ENCODE measurements around the gene SPG21. TPM values are rescaled to one million over a fixed set of nuclear protein-coding genes. Genes with fewer than 3 reads are reported as not detected.
"Not testable (repeated sequence)": the region's sequence is repeated elsewhere in the genome, so short reads cannot be mapped to it uniquely, and the experiment has no call there.

Gene SPG21
- total RNA-seq, 1 experiment from 2014 or later = 111 TPM

- Histone ChIP-seq H3K4me2 (ENCODE audit: low read depth, low read length, poor library complexity, severe bottlenecking) (peak overlapping the region; percentile 88), H3K36me3 (ENCODE audit: insufficient read depth, low read length) (peaks cover 13% of the 10 kb centered on the region; the same call in 1 of the 2 replicates), H3K4me1 (ENCODE audit: low read length) (peaks cover 20% of the 10 kb centered on the region), H3K79me2 (ENCODE audit: low read length) (peaks cover 27% of the 10 kb centered on the region), H3K27me3 (ENCODE audit: low read length) (no peaks in the 10 kb centered on the region), H4K20me1 (ENCODE audit: insufficient read depth, low read depth, low read length) (no peaks in the 10 kb centered on the region; the same call in 1 of the 2 replicates), H3K9me2 (replicated peaks; ENCODE audit: insufficient read depth, low read length) (no peaks in the 10 kb centered on the region), H2AFZ (ENCODE audit: low read length) (no peak overlapping the region), H3K9ac (ENCODE audit: low read length) (no peak overlapping the region), H3K4me3 (ENCODE audit: low read length) (peak overlapping the region; percentile 100; the same call in 1 of the 2 replicates), H3K9me3 (ENCODE audit: low read length) (no peaks in the 10 kb centered on the region), H3K27ac (ENCODE audit: low read length) (no peak overlapping the region)
- no peak for DNase-seq
These were observed 40.1 kb upstream of the SPG21 start for GRCh38 chr15:65029736-65030208.

- Histone ChIP-seq H3K9me3 (ENCODE audit: low read length) (no peaks in the 10 kb centered on the region), H3K9me2 (replicated peaks; ENCODE audit: insufficient read depth, low read length) (no peaks in the 10 kb centered on the region), H3K4me3 (ENCODE audit: low read length) (peak within 1 kb of the TSS; percentile 100), H3K4me1 (ENCODE audit: low read length) (peaks cover 20% of the 10 kb centered on the region), H4K20me1 (ENCODE audit: insufficient read depth, low read depth, low read length) (no peaks in the 10 kb centered on the region; the same call in 1 of the 2 replicates), H3K4me2 (ENCODE audit: low read depth, low read length, poor library complexity, severe bottlenecking) (peak within 1 kb of the TSS; percentile 88), H3K27me3 (ENCODE audit: low read length) (no peaks in the 10 kb centered on the region), H2AFZ (ENCODE audit: low read length) (peak within 1 kb of the TSS; percentile 48; the same call in 1 of the 2 replicates), H3K9ac (ENCODE audit: low read length) (peak within 1 kb of the TSS; percentile 97), H3K79me2 (ENCODE audit: low read length) (peaks cover 27% of the 10 kb centered on the region), H3K36me3 (ENCODE audit: insufficient read depth, low read length) (peaks cover 13% of the 10 kb centered on the region; the same call in 1 of the 2 replicates), H3K27ac (ENCODE audit: low read length) (peak within 1 kb of the TSS; percentile 29; the same call in 1 of the 2 replicates)
- peak; percentile 95 for DNase-seq
These were observed 39.4 kb upstream of the SPG21 start, which contains the start of gene MTFMT for GRCh38 chr15:65028921-65029735. Gene MTFMT, minus strand, starts transcription at chr15:65029639. Its CDS starts 26 bp downstream, at chr15:65029613.

- DNase-seq = peak; percentile 61
These were observed 38.6 kb upstream of the SPG21 start for GRCh38 chr15:65028338-65028737.

GRCh38 chr15:65027593-65027992, 37.9 kb upstream of the SPG21 start:
- peak overlapping the region; percentile 1; the same call in 1 of the 2 replicates for H3K27ac ChIP-seq (ENCODE audit: low read length)
- no peaks in the 10 kb centered on the region for H3K27me3 ChIP-seq (ENCODE audit: low read length)
- peaks cover 19% of the 10 kb centered on the region for H3K36me3 ChIP-seq (ENCODE audit: insufficient read depth, low read length)
- DNase-seq = no peak
- H2AFZ ChIP-seq (ENCODE audit: low read length) = no peak overlapping the region
- H3K79me2 ChIP-seq (ENCODE audit: low read length) = peaks cover 27% of the 10 kb centered on the region
- peaks cover 11% of the 10 kb centered on the region for H3K4me1 ChIP-seq (ENCODE audit: low read length)
- no peaks in the 10 kb centered on the region; the same call in 1 of the 2 replicates for H4K20me1 ChIP-seq (ENCODE audit: insufficient read depth, low read depth, low read length)
- peak overlapping the region; percentile 100 for H3K4me3 ChIP-seq (ENCODE audit: low read length)
- H3K4me2 ChIP-seq (ENCODE audit: low read depth, low read length, poor library complexity, severe bottlenecking) = peak overlapping the region; percentile 88
- H3K9me2 ChIP-seq (replicated peaks; ENCODE audit: insufficient read depth, low read length) = no peaks in the 10 kb centered on the region
- H3K9me3 ChIP-seq (ENCODE audit: low read length) = no peaks in the 10 kb centered on the region
- H3K9ac ChIP-seq (ENCODE audit: low read length) = peak overlapping the region; percentile 97

More at GRCh38 chr15:65028338-65028737, 38.6 kb upstream of the SPG21 start:
- Histone ChIP-seq H2AFZ (ENCODE audit: low read length) (no peak overlapping the region), H3K9me2 (replicated peaks; ENCODE audit: insufficient read depth, low read length) (no peaks in the 10 kb centered on the region), H3K4me3 (ENCODE audit: low read length) (peak overlapping the region; percentile 100), H3K9me3 (ENCODE audit: low read length) (no peaks in the 10 kb centered on the region), H3K27ac (ENCODE audit: low read length) (peak overlapping the region; percentile 29; the same call in 1 of the 2 replicates), H3K4me1 (ENCODE audit: low read length) (peaks cover 14% of the 10 kb centered on the region), H3K36me3 (ENCODE audit: insufficient read depth, low read length) (peaks cover 19% of the 10 kb centered on the region), H3K4me2 (ENCODE audit: low read depth, low read length, poor library complexity, severe bottlenecking) (peak overlapping the region; percentile 88), H4K20me1 (ENCODE audit: insufficient read depth, low read depth, low read length) (no peaks in the 10 kb centered on the region; the same call in 1 of the 2 replicates), H3K79me2 (ENCODE audit: low read length) (peaks cover 27% of the 10 kb centered on the region), H3K27me3 (ENCODE audit: low read length) (no peaks in the 10 kb centered on the region), H3K9ac (ENCODE audit: low read length) (peak overlapping the region; percentile 97)

- H3K27me3 ChIP-seq (ENCODE audit: low read length) = no peaks in the 10 kb centered on the region
- H3K9ac ChIP-seq (ENCODE audit: low read length) = no peak overlapping the region
- DNase-seq = no peak
- peaks cover 11% of the 10 kb centered on the region for H3K4me1 ChIP-seq (ENCODE audit: low read length)
- no peak overlapping the region for H2AFZ ChIP-seq (ENCODE audit: low read length)
- H3K9me3 ChIP-seq (ENCODE audit: low read length) = no peaks in the 10 kb centered on the region
- H3K4me3 ChIP-seq (ENCODE audit: low read length) = no peak overlapping the region
- no peaks in the 10 kb centered on the region; the same call in 1 of the 2 replicates for H4K20me1 ChIP-seq (ENCODE audit: insufficient read depth, low read depth, low read length)
- no peaks in the 10 kb centered on the region for H3K9me2 ChIP-seq (replicated peaks; ENCODE audit: insufficient read depth, low read length)
- peaks cover 27% of the 10 kb centered on the region for H3K79me2 ChIP-seq (ENCODE audit: low read length)
- H3K4me2 ChIP-seq (ENCODE audit: low read depth, low read length, poor library complexity, severe bottlenecking) = no peak overlapping the region
- peaks cover 19% of the 10 kb centered on the region for H3K36me3 ChIP-seq (ENCODE audit: insufficient read depth, low read length)
- H3K27ac ChIP-seq (ENCODE audit: low read length) = no peak overlapping the region
These were observed 37.0 kb upstream of the SPG21 start for GRCh38 chr15:65026756-65027155.

- H3K4me1 ChIP-seq (ENCODE audit: low read length) = no peaks in the 10 kb centered on the region
- H3K9ac ChIP-seq (ENCODE audit: low read length) = no peak overlapping the region
- H3K36me3 ChIP-seq (ENCODE audit: insufficient read depth, low read length) = peaks cover 60% of the 10 kb centered on the region
- H3K79me2 ChIP-seq (ENCODE audit: low read length) = no peaks in the 10 kb centered on the region; the same call in 1 of the 2 replicates
- no peaks in the 10 kb centered on the region for H3K27me3 ChIP-seq (ENCODE audit: low read length)
- H3K9me2 ChIP-seq (replicated peaks; ENCODE audit: insufficient read depth, low read length) = no peaks in the 10 kb centered on the region
- no peak for DNase-seq
- H3K4me2 ChIP-seq (ENCODE audit: low read depth, low read length, poor library complexity, severe bottlenecking) = no peak overlapping the region
- H3K9me3 ChIP-seq (ENCODE audit: low read length) = no peaks in the 10 kb centered on the region
- H2AFZ ChIP-seq (ENCODE audit: low read length) = no peak overlapping the region
- H3K27ac ChIP-seq (ENCODE audit: low read length) = no peak overlapping the region
- H4K20me1 ChIP-seq (ENCODE audit: insufficient read depth, low read depth, low read length) = no peaks in the 10 kb centered on the region
- H3K4me3 ChIP-seq (ENCODE audit: low read length) = no peak overlapping the region
These were observed 31.8 kb upstream of the SPG21 start for GRCh38 chr15:65021488-65021887.

GRCh38 chr15:65020419-65020818, 30.7 kb upstream of the SPG21 start:
- peaks cover 61% of the 10 kb centered on the region for H3K36me3 ChIP-seq (ENCODE audit: insufficient read depth, low read length)
- H3K27me3 ChIP-seq (ENCODE audit: low read length) = no peaks in the 10 kb centered on the region
- no peak for DNase-seq
- no peaks in the 10 kb centered on the region for H3K4me1 ChIP-seq (ENCODE audit: low read length)
- H4K20me1 ChIP-seq (ENCODE audit: insufficient read depth, low read depth, low read length) = no peaks in the 10 kb centered on the region
- no peaks in the 10 kb centered on the region for H3K9me2 ChIP-seq (replicated peaks; ENCODE audit: insufficient read depth, low read length)
- no peaks in the 10 kb centered on the region for H3K79me2 ChIP-seq (ENCODE audit: low read length)
- H3K4me2 ChIP-seq (ENCODE audit: low read depth, low read length, poor library complexity, severe bottlenecking) = no peak overlapping the region
- H3K27ac ChIP-seq (ENCODE audit: low read length) = no peak overlapping the region
- no peak overlapping the region for H3K4me3 ChIP-seq (ENCODE audit: low read length)
- no peak overlapping the region for H3K9ac ChIP-seq (ENCODE audit: low read length)
- H2AFZ ChIP-seq (ENCODE audit: low read length) = no peak overlapping the region
- peaks cover 4% of the 10 kb centered on the region; the same call in 1 of the 2 replicates for H3K9me3 ChIP-seq (ENCODE audit: low read length)

- H3K27ac ChIP-seq (ENCODE audit: low read length); H2AFZ ChIP-seq (ENCODE audit: low read length); H3K4me3 ChIP-seq (ENCODE audit: low read length); H3K4me1 ChIP-seq (ENCODE audit: low read length); H3K4me2 ChIP-seq (ENCODE audit: low read depth, low read length, poor library complexity, severe bottlenecking); H3K9me3 ChIP-seq (ENCODE audit: low read length); H4K20me1 ChIP-seq (ENCODE audit: insufficient read depth, low read depth, low read length); H3K9me2 ChIP-seq (replicated peaks; ENCODE audit: insufficient read depth, low read length); DNase-seq; H3K27me3 ChIP-seq (ENCODE audit: low read length); H3K9ac ChIP-seq (ENCODE audit: low read length); H3K79me2 ChIP-seq (ENCODE audit: low read length): not testable (repeated sequence)
- H3K36me3 ChIP-seq (ENCODE audit: insufficient read depth, low read length) = peaks cover 45% of the 10 kb centered on the region
These were observed 21.5 kb upstream of the SPG21 start for GRCh38 chr15:65011198-65011597.

All from Karpas-422 (cell line).